Heart left ventricle (tissue), 13 donors: ENCODE results near the gene ASAP2.

Experiments used
- POLR2A ChIP-seq, 2 donors: fragments of 450-650 bp; IDR thresholded peaks; one replicate each; pipeline ENCODE4 v1.6.1; 2017; ENCODE audit warnings: antibody characterized with exemption in 2 of 2, mild to moderate bottlenecking in 2 of 2, moderate library complexity in 2 of 2
- TF ChIP-seq, protein P1 (sequence below), 12 donors: fragments of 200-600 bp; sonication (generic) in 4 of 12; IDR thresholded peaks; one replicate each; pipeline versions ENCODE4 v1.5.0 to v1.8.0; 2018 to 2022; ENCODE audit warnings: antibody characterized with exemption in 12 of 12, mild to moderate bottlenecking in 5 of 12
- donor health status: ischemic (EF 13 %, LVEDD 7.1; RV severe dilation, severe dysfunction).
- donor health status: DM: no; HTN: yes; CAD: no.
- donor health status: DM: no; HTN: no; CAD: no.
- donor health status: ischemic (EF 25% LVEDD 6.9; RV normal size, moderate dysfunction).
- donor health status: ischemic (EF 25% LVEDD 5.7; RV mildly dilated, moderate dysfunction).
- donor health status: ischemic (EF 35%, LVEDD 5.7; RV mildly dilated, moderate dysfunction).
- donor health status: nonischemic (EF 11% LVEDD 7.7; RV severe dilation, severe dysfunction).
- donor health status: DM: yes; HTN: yes; CAD: no.
- donor health status: PGD.
- donor health status: ischemic (EF 29% LVEDD 5.4; RV normal size, mild dysfunction).
- donor health status: nonischemic (EF 23%, LVEDD 6.1; RV moderate dilation, normal function).

DNA sequence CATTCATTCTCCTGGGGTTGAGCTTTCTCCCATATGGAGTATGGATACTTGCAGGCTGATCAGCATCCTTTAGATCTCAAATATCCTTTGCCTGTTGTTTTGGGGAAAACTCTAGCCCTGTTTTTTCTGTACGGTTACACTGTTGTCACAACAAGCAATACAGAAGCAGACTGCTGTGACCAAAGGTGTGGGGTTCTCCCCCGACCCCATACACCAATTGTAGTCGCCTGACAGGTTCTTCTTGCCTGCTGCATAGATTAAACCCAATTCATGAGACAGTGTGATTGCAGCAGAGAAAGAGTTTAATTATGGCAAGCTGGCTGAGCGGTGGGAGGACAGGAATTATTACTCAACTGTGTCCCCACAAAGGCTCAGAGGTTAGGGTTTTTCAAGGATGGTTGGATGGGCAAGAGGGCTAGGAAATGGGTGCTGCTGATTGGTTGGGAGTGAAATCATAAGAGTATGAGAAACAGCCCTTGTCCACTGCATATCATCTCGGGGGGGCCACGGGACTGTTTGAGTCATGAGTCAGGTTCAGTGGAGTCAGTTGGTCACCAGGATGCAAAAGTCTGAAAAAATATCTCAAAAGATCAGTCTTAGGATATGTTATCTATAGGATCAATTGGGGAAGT lies 176.1 kb downstream of the ASAP2 start:
- TF ChIP-seq, protein P1, sequence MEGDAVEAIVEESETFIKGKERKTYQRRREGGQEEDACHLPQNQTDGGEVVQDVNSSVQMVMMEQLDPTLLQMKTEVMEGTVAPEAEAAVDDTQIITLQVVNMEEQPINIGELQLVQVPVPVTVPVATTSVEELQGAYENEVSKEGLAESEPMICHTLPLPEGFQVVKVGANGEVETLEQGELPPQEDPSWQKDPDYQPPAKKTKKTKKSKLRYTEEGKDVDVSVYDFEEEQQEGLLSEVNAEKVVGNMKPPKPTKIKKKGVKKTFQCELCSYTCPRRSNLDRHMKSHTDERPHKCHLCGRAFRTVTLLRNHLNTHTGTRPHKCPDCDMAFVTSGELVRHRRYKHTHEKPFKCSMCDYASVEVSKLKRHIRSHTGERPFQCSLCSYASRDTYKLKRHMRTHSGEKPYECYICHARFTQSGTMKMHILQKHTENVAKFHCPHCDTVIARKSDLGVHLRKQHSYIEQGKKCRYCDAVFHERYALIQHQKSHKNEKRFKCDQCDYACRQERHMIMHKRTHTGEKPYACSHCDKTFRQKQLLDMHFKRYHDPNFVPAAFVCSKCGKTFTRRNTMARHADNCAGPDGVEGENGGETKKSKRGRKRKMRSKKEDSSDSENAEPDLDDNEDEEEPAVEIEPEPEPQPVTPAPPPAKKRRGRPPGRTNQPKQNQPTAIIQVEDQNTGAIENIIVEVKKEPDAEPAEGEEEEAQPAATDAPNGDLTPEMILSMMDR (IDR thresholded peaks at IDR 0.05) = no peak
- no peak for TF ChIP-seq POLR2A (IDR thresholded peaks at IDR 0.05)
